ENCODE results near the gene BARX1.
"Not testable (repeated sequence)": the region's sequence is repeated elsewhere in the genome, so short reads cannot be mapped to it uniquely, and the experiment has no call there.

BARX1 gene

GRCh38 chr9:93955111-93955980 is at the start of gene BARX1:
Gene BARX1, minus strand, starts transcription at chr9:93955355. Its CDS starts 209 bp downstream, at chr9:93955146.
- no peak for DNase-seq (ENCODE audit: low read depth)

GRCh38 chr9:94002316-94003140 is 47.4 kb upstream of the BARX1 start:
- no peak for DNase-seq (ENCODE audit: low read depth)

GRCh38 chr9:93996863-93997262 is 41.7 kb upstream of the BARX1 start:
- DNase-seq (ENCODE audit: low read depth): no peak

GRCh38 chr9:93996367-93996766 is 41.2 kb upstream of the BARX1 start:
- DNase-seq (ENCODE audit: low read depth): no peak

- no peak for DNase-seq (ENCODE audit: low read depth)
These were observed 39.4 kb upstream of the BARX1 start for GRCh38 chr9:93994545-93994944.

GRCh38 chr9:93994132-93994531 is 39.0 kb upstream of the BARX1 start:
- DNase-seq (ENCODE audit: low read depth): no peak

- DNase-seq (ENCODE audit: low read depth): no peak
These were observed 37.7 kb upstream of the BARX1 start for GRCh38 chr9:93992830-93993229.

- no peak for DNase-seq (ENCODE audit: low read depth)
These were observed 35.3 kb upstream of the BARX1 start for GRCh38 chr9:93990448-93990847.

GRCh38 chr9:93988056-93988455 is 32.9 kb upstream of the BARX1 start:
- DNase-seq (ENCODE audit: low read depth): no peak

- DNase-seq (ENCODE audit: low read depth): no peak
These were observed 29.7 kb upstream of the BARX1 start for GRCh38 chr9:93984860-93985259.

- no peak for DNase-seq (ENCODE audit: low read depth)
These were observed 28.7 kb upstream of the BARX1 start for GRCh38 chr9:93983875-93984274.

- DNase-seq (ENCODE audit: low read depth): no peak
These were observed 24.6 kb upstream of the BARX1 start for GRCh38 chr9:93979721-93980120.

GRCh38 chr9:93978551-93978950 is 23.4 kb upstream of the BARX1 start:
- DNase-seq (ENCODE audit: low read depth): no peak

GRCh38 chr9:93976973-93977372 is 21.8 kb upstream of the BARX1 start:
- no peak for DNase-seq (ENCODE audit: low read depth)

GRCh38 chr9:93976081-93976480 is 20.9 kb upstream of the BARX1 start:
- no peak for DNase-seq (ENCODE audit: low read depth)

GRCh38 chr9:93975262-93975661 is 20.1 kb upstream of the BARX1 start:
- DNase-seq (ENCODE audit: low read depth): no peak

GRCh38 chr9:93974151-93974550 is 19.0 kb upstream of the BARX1 start:
- DNase-seq (ENCODE audit: low read depth): no peak

- not testable (repeated sequence) for DNase-seq (ENCODE audit: low read depth)
These were observed 17.5 kb upstream of the BARX1 start for GRCh38 chr9:93972655-93973054.

- no peak for DNase-seq (ENCODE audit: low read depth)
These were observed 14.1 kb upstream of the BARX1 start for GRCh38 chr9:93969328-93969661.

GRCh38 chr9:93968451-93969327 is 13.5 kb upstream of the BARX1 start:
- no peak for DNase-seq (ENCODE audit: low read depth)

GRCh38 chr9:93967020-93967803 is 12.1 kb upstream of the BARX1 start:
- DNase-seq (ENCODE audit: low read depth): no peak

All from GM04504 (cell line).